GM23338 (cell line): Measurements from ENCODE around the gene FHIT. TPM values are rescaled to one million over a fixed set of nuclear protein-coding genes. Genes with fewer than 3 reads are reported as not detected.

Source experiments
- ATAC-seq: fragments of 200-7000 bp; cut with Tn5 transposase; 3 replicates; pipeline ENCODE4 v1.9.1; 2020
- DNase-seq: peaks from one replicate; pipeline ENCODE4 v3.0.0-alpha.2; 2015; ENCODE audit warnings: low spot score
- H2AFZ ChIP-seq: fragments of 200-600 bp; sonication (generic); 2 replicates; pipeline ENCODE4 v1.8.0; 2016; ENCODE audit warnings: antibody characterized with exemption, mild to moderate bottlenecking, moderate library complexity
- H3F3A ChIP-seq: fragments of 200-600 bp; sonication (generic); replicated peaks from 2 replicates; pipeline ENCODE4 v1.8.0; 2017; ENCODE audit warnings: antibody characterized with exemption, mixed run types, low read depth
- H3K27ac ChIP-seq: fragments of 200-600 bp; sonication (generic); 2 replicates; pipeline ENCODE4 v1.6.1; 2016; ENCODE audit warnings: low read depth
- H3K27me3 ChIP-seq: fragments of 200-600 bp; sonication (generic); 2 replicates; pipeline ENCODE4 v1.8.0; 2016; ENCODE audit warnings: mild to moderate bottlenecking, mixed run types, moderate library complexity; ENCODE audit not compliant: insufficient read depth
- H3K36me3 ChIP-seq: fragments of 200-600 bp; sonication (generic); 2 replicates; pipeline ENCODE4 v1.8.0; 2016; ENCODE audit warnings: mild to moderate bottlenecking; ENCODE audit not compliant: insufficient read depth
- H3K4me1 ChIP-seq: fragments of 200-600 bp; sonication (generic); 2 replicates; pipeline ENCODE4 v1.8.0; 2016; ENCODE audit warnings: mild to moderate bottlenecking, moderate library complexity; ENCODE audit not compliant: insufficient read depth
- H3K4me2 ChIP-seq: fragments of 200-600 bp; sonication (generic); 2 replicates; pipeline ENCODE4 v1.7.1; 2017; ENCODE audit warnings: mixed run types
- H3K4me3 ChIP-seq: fragments of 200-600 bp; sonication (generic); 2 replicates; pipeline ENCODE4 v1.6.1; 2016; ENCODE audit warnings: mixed run types
- H3K79me2 ChIP-seq: fragments of 200-600 bp; sonication (generic); replicated peaks from 2 replicates; pipeline ENCODE4 v1.8.0; 2017; ENCODE audit warnings: mild to moderate bottlenecking; ENCODE audit not compliant: insufficient read depth
- H3K9me2 ChIP-seq: fragments of 200-600 bp; sonication (generic); 2 replicates; pipeline ENCODE4 v1.8.0; 2017; ENCODE audit not compliant: insufficient read depth
- H4K20me1 ChIP-seq: fragments of 200-600 bp; sonication (generic); replicated peaks from 2 replicates; pipeline ENCODE4 v1.8.0; 2017; ENCODE audit warnings: mild to moderate bottlenecking; ENCODE audit not compliant: insufficient read depth
- H3K27ac Mint-ChIP-seq: 2 replicates; pipeline ENCODE4 v1.8.0; 2020; ENCODE audit warnings: inconsistent platforms, mild to moderate bottlenecking, moderate library complexity, mixed read lengths
- H3K27me3 Mint-ChIP-seq: 3 replicates; pipeline ENCODE4 v1.8.0; 2022; ENCODE audit warnings: low read depth, mild to moderate bottlenecking, moderate library complexity, mixed read lengths, inconsistent platforms; ENCODE audit not compliant: insufficient read depth, poor library complexity
- H3K36me3 Mint-ChIP-seq: 3 replicates; pipeline ENCODE4 v1.8.0; 2021; ENCODE audit warnings: low read depth, mild to moderate bottlenecking, inconsistent platforms, moderate library complexity, mixed read lengths
- H3K4me1 Mint-ChIP-seq: 3 replicates; pipeline ENCODE4 v1.8.0; 2020; ENCODE audit warnings: mild to moderate bottlenecking, inconsistent platforms, mixed read lengths
- H3K4me3 Mint-ChIP-seq: 3 replicates; pipeline ENCODE4 v1.8.0; 2021; ENCODE audit warnings: moderate library complexity, mild to moderate bottlenecking, inconsistent platforms, mixed read lengths
- H3K9me3 Mint-ChIP-seq: 3 replicates; pipeline ENCODE4 v1.8.0; 2020; ENCODE audit warnings: moderate library complexity, mild to moderate bottlenecking, inconsistent platforms, mixed read lengths
- CREB1 ChIP-seq: fragments of 250-450 bp; sonication (Bioruptor Pico); IDR thresholded peaks from 2 replicates; pipeline ENCODE4 v1.5.0; 2020; ENCODE audit warnings: low read depth, mild to moderate bottlenecking, moderate library complexity
- EZH2 ChIP-seq: fragments of 200-600 bp; sonication (generic); IDR thresholded peaks from one replicate; pipeline ENCODE4 v1.8.0; 2017; ENCODE audit warnings: antibody characterized with exemption, mild to moderate bottlenecking, low read depth; ENCODE audit not compliant: unreplicated experiment
- EZH2phosphoT487 ChIP-seq: fragments of 200-600 bp; sonication (generic); IDR thresholded peaks from one replicate; pipeline ENCODE4 v1.8.1; 2018; ENCODE audit warnings: antibody characterized with exemption; ENCODE audit not compliant: unreplicated experiment
- JUNB ChIP-seq: IDR thresholded peaks from one replicate; pipeline ENCODE4 v1.6.1; 2016; ENCODE audit warnings: antibody characterized with exemption; ENCODE audit not compliant: unreplicated experiment
- NANOG ChIP-seq: IDR thresholded peaks from 2 replicates; pipeline ENCODE4 v1.6.1; 2016; ENCODE audit warnings: antibody characterized with exemption, borderline replicate concordance
- POLR2AphosphoS5 ChIP-seq: IDR thresholded peaks from 2 replicates; pipeline ENCODE4 v1.6.1; 2016; ENCODE audit warnings: antibody characterized with exemption, low read depth
- STAT1 ChIP-seq: IDR thresholded peaks from one replicate; pipeline ENCODE4 v1.6.1; 2016; ENCODE audit warnings: antibody characterized with exemption; ENCODE audit not compliant: unreplicated experiment
- ZNF114 ChIP-seq: fragments of 250-450 bp; sonication (Bioruptor Pico); IDR thresholded peaks from 2 replicates; pipeline ENCODE4 v1.5.0; 2020; ENCODE audit warnings: mild to moderate bottlenecking, moderate library complexity
- ZNF331 ChIP-seq: fragments of 250-450 bp; sonication (Bioruptor Pico); IDR thresholded peaks from 2 replicates; pipeline ENCODE4 v1.5.0; 2020; ENCODE audit warnings: low read depth, mild to moderate bottlenecking, moderate library complexity
- polyA plus RNA-seq: library from polyadenylated mRNA; unstranded; fragments of >200 nt; fragmentation: Nextera tagmentation; extraction: Ambion mirVana; gene quantifications from 2 replicates; pipeline ENCODE4 v1.2.1, GENCODE V29; 2016
- total RNA-seq: library from RNA; depleted of rRNA; stranded (reverse); fragments of >200 nt; shearing (Covaris generic); gene quantifications from 2 replicates; pipeline ENCODE4 v1.2.3, GENCODE V29; 2014
- TF ChIP-seq, protein P1 (sequence below): IDR thresholded peaks from one replicate; pipeline ENCODE4 v1.6.1; 2018; ENCODE audit warnings: antibody characterized with exemption; ENCODE audit not compliant: unreplicated experiment
- TF ChIP-seq, protein P2 (sequence below): fragments of 250-450 bp; sonication (Bioruptor Pico); IDR thresholded peaks from 2 replicates; pipeline ENCODE4 v1.5.0; 2020; ENCODE audit warnings: mild to moderate bottlenecking, moderate library complexity
- TF ChIP-seq, protein P3 (sequence below): IDR thresholded peaks from 2 replicates; pipeline ENCODE4 v1.6.1; 2016; ENCODE audit warnings: antibody characterized with exemption
- TF ChIP-seq, protein P4 (sequence below), 2 experiments: fragments of 200-600 bp in 1 of 2; sonication (generic) in 1 of 2; conservative IDR thresholded peaks; 2 replicates each; pipeline versions ENCODE4 v1.5.1 to v1.6.1; 2016 to 2017; ENCODE audit warnings: antibody characterized with exemption in 2 of 2, low read depth in 2 of 2, mild to moderate bottlenecking in 2 of 2, moderate library complexity in 1 of 2

Gene FHIT
- total and polyA plus RNA-seq, 2 experiments from 2014 or later: 3.0 to 8.3 TPM

DNA sequence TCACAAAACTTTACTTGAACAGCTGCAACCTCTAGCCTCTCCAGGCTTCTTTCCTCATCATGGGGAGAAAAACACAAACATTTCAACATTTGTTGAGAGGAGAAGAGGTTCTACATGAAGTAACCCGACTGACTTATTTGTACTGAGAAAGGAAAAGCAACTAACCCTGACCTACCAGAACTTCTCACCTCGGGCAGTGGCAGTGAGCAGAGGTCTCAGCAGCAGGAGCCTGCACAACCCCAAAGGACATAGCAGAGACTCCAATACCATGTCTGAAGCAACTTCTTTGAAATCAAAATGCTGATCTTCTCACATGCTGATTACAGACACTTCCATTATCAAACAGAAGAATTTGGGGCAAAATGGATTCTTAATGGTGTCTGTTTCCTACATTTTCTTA lies 1115.8 kb downstream of the FHIT start:
- Histone ChIP-seq H2AFZ (no peak overlapping the region), H3K4me2 (no peak overlapping the region), H3K36me3 (no peaks in the 10 kb centered on the region), H3K27me3 (no peaks in the 10 kb centered on the region), H3K79me2 (no peaks in the 10 kb centered on the region), H3K4me1 (no peaks in the 10 kb centered on the region), H3K27ac (no peak overlapping the region), H3K9me2 (peaks cover 7% of the 10 kb centered on the region; the same call in 1 of the 2 replicates), H3F3A (no peaks in the 10 kb centered on the region), H4K20me1 (no peaks in the 10 kb centered on the region), H3K4me3 (no peak overlapping the region)
- no peaks in the 10 kb centered on the region for H3K9me3 Mint-ChIP-seq
- H3K36me3 Mint-ChIP-seq: no peaks in the 10 kb centered on the region
- DNase-seq (no peak), ATAC-seq (no peak)
- H3K27ac Mint-ChIP-seq: no peak overlapping the region
- no peak overlapping the region for H3K4me3 Mint-ChIP-seq
- H3K27me3 Mint-ChIP-seq: peaks cover 3% of the 10 kb centered on the region
- H3K4me1 Mint-ChIP-seq: peaks cover 9% of the 10 kb centered on the region; the same call in 2 of the 3 replicates
- TF ChIP-seq, protein P1, sequence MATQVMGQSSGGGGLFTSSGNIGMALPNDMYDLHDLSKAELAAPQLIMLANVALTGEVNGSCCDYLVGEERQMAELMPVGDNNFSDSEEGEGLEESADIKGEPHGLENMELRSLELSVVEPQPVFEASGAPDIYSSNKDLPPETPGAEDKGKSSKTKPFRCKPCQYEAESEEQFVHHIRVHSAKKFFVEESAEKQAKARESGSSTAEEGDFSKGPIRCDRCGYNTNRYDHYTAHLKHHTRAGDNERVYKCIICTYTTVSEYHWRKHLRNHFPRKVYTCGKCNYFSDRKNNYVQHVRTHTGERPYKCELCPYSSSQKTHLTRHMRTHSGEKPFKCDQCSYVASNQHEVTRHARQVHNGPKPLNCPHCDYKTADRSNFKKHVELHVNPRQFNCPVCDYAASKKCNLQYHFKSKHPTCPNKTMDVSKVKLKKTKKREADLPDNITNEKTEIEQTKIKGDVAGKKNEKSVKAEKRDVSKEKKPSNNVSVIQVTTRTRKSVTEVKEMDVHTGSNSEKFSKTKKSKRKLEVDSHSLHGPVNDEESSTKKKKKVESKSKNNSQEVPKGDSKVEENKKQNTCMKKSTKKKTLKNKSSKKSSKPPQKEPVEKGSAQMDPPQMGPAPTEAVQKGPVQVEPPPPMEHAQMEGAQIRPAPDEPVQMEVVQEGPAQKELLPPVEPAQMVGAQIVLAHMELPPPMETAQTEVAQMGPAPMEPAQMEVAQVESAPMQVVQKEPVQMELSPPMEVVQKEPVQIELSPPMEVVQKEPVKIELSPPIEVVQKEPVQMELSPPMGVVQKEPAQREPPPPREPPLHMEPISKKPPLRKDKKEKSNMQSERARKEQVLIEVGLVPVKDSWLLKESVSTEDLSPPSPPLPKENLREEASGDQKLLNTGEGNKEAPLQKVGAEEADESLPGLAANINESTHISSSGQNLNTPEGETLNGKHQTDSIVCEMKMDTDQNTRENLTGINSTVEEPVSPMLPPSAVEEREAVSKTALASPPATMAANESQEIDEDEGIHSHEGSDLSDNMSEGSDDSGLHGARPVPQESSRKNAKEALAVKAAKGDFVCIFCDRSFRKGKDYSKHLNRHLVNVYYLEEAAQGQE: no peak
- TF ChIP-seq ZNF331 (CRISPR knock-in tag) (no peak), EZH2 (no peak), POLR2AphosphoS5 (no peak), ZNF114 (CRISPR knock-in tag) (no peak), JUNB (no peak), CREB1 (no peak), EZH2phosphoT487 (no peak), STAT1 (no peak), NANOG (no peak)
- TF ChIP-seq, protein P2, sequence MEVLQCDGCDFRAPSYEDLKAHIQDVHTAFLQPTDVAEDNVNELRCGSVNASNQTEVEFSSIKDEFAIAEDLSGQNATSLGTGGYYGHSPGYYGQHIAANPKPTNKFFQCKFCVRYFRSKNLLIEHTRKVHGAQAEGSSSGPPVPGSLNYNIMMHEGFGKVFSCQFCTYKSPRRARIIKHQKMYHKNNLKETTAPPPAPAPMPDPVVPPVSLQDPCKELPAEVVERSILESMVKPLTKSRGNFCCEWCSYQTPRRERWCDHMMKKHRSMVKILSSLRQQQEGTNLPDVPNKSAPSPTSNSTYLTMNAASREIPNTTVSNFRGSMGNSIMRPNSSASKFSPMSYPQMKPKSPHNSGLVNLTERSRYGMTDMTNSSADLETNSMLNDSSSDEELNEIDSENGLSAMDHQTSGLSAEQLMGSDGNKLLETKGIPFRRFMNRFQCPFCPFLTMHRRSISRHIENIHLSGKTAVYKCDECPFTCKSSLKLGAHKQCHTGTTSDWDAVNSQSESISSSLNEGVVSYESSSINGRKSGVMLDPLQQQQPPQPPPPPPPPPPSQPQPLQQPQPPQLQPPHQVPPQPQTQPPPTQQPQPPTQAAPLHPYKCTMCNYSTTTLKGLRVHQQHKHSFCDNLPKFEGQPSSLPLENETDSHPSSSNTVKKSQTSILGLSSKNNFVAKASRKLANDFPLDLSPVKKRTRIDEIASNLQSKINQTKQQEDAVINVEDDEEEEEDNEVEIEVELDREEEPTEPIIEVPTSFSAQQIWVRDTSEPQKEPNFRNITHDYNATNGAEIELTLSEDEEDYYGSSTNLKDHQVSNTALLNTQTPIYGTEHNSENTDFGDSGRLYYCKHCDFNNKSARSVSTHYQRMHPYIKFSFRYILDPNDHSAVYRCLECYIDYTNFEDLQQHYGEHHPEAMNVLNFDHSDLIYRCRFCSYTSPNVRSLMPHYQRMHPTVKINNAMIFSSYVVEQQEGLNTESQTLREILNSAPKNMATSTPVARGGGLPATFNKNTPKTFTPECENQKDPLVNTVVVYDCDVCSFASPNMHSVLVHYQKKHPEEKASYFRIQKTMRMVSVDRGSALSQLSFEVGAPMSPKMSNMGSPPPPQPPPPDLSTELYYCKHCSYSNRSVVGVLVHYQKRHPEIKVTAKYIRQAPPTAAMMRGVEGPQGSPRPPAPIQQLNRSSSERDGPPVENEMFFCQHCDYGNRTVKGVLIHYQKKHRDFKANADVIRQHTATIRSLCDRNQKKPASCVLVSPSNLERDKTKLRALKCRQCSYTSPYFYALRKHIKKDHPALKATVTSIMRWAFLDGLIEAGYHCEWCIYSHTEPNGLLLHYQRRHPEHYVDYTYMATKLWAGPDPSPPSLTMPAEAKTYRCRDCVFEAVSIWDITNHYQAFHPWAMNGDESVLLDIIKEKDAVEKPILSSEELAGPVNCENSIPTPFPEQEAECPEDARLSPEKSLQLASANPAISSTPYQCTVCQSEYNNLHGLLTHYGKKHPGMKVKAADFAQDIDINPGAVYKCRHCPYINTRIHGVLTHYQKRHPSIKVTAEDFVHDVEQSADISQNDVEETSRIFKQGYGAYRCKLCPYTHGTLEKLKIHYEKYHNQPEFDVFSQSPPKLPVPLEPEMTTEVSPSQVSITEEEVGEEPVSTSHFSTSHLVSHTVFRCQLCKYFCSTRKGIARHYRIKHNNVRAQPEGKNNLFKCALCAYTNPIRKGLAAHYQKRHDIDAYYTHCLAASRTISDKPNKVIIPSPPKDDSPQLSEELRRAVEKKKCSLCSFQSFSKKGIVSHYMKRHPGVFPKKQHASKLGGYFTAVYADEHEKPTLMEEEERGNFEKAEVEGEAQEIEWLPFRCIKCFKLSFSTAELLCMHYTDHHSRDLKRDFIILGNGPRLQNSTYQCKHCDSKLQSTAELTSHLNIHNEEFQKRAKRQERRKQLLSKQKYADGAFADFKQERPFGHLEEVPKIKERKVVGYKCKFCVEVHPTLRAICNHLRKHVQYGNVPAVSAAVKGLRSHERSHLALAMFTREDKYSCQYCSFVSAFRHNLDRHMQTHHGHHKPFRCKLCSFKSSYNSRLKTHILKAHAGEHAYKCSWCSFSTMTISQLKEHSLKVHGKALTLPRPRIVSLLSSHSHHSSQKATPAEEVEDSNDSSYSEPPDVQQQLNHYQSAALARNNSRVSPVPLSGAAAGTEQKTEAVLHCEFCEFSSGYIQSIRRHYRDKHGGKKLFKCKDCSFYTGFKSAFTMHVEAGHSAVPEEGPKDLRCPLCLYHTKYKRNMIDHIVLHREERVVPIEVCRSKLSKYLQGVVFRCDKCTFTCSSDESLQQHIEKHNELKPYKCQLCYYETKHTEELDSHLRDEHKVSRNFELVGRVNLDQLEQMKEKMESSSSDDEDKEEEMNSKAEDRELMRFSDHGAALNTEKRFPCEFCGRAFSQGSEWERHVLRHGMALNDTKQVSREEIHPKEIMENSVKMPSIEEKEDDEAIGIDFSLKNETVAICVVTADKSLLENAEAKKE (CRISPR knock-in tag): no peak
- TF ChIP-seq, protein P3, sequence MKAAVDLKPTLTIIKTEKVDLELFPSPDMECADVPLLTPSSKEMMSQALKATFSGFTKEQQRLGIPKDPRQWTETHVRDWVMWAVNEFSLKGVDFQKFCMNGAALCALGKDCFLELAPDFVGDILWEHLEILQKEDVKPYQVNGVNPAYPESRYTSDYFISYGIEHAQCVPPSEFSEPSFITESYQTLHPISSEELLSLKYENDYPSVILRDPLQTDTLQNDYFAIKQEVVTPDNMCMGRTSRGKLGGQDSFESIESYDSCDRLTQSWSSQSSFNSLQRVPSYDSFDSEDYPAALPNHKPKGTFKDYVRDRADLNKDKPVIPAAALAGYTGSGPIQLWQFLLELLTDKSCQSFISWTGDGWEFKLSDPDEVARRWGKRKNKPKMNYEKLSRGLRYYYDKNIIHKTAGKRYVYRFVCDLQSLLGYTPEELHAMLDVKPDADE: no peak
- TF ChIP-seq, protein P4, sequence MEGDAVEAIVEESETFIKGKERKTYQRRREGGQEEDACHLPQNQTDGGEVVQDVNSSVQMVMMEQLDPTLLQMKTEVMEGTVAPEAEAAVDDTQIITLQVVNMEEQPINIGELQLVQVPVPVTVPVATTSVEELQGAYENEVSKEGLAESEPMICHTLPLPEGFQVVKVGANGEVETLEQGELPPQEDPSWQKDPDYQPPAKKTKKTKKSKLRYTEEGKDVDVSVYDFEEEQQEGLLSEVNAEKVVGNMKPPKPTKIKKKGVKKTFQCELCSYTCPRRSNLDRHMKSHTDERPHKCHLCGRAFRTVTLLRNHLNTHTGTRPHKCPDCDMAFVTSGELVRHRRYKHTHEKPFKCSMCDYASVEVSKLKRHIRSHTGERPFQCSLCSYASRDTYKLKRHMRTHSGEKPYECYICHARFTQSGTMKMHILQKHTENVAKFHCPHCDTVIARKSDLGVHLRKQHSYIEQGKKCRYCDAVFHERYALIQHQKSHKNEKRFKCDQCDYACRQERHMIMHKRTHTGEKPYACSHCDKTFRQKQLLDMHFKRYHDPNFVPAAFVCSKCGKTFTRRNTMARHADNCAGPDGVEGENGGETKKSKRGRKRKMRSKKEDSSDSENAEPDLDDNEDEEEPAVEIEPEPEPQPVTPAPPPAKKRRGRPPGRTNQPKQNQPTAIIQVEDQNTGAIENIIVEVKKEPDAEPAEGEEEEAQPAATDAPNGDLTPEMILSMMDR (conservative IDR thresholded peaks at IDR 0.05; ENCODE audit: low read depth in 2 of 2): no peak
